ENCODE measurements around the gene CLUH.

CLUH gene

GRCh38 chr17:2711608-2712299, at the start of gene CLUH:
Gene CLUH, minus strand, starts transcription at chr17:2711764. Its CDS starts 103 bp downstream, at chr17:2711661.
- peak; percentile 96 to 97 for DNase-seq (ENCODE audit: low read depth in 2 of 2)

GRCh38 chr17:2758870-2759269, 47.3 kb upstream of the CLUH start:
- no peak for DNase-seq (ENCODE audit: low read depth in 2 of 2)

- no peak for DNase-seq (ENCODE audit: low read depth in 2 of 2)
Measured at GRCh38 chr17:2755891-2756724, 44.5 kb upstream of the CLUH start.

- no peak for DNase-seq (ENCODE audit: low read depth in 2 of 2)
Measured at GRCh38 chr17:2751491-2751890, 39.9 kb upstream of the CLUH start.

- DNase-seq (ENCODE audit: low read depth in 2 of 2), result no peak
Measured at GRCh38 chr17:2750721-2751120, 39.2 kb upstream of the CLUH start.

- DNase-seq (ENCODE audit: low read depth in 2 of 2), result peak; percentile 59 to 66
Measured at GRCh38 chr17:2749784-2750181, 38.2 kb upstream of the CLUH start.

GRCh38 chr17:2749058-2749783, 37.7 kb upstream of the CLUH start, which contains the start of gene CCDC92B:
Gene CCDC92B, minus strand, starts transcription at chr17:2749652. Its CDS starts 14,507 bp downstream, at chr17:2735145.
- DNase-seq (ENCODE audit: low read depth in 2 of 2), result no peak

GRCh38 chr17:2745317-2746037, 33.9 kb upstream of the CLUH start:
- no peak for DNase-seq (ENCODE audit: low read depth in 2 of 2)

- no peak for DNase-seq (ENCODE audit: low read depth in 2 of 2)
Measured at GRCh38 chr17:2737693-2738092, 26.1 kb upstream of the CLUH start.

- no peak for DNase-seq (ENCODE audit: low read depth in 2 of 2)
Measured at GRCh38 chr17:2736956-2737355, 25.4 kb upstream of the CLUH start.

- no peak for DNase-seq (ENCODE audit: low read depth in 2 of 2)
Measured at GRCh38 chr17:2735896-2736295, 24.3 kb upstream of the CLUH start.

- no peak for DNase-seq (ENCODE audit: low read depth in 2 of 2)
Measured at GRCh38 chr17:2734939-2735338, 23.4 kb upstream of the CLUH start.

- no peak for DNase-seq (ENCODE audit: low read depth in 2 of 2)
Measured at GRCh38 chr17:2731807-2732206, 20.2 kb upstream of the CLUH start.

GRCh38 chr17:2730764-2731353, 19.3 kb upstream of the CLUH start:
- DNase-seq (ENCODE audit: low read depth in 2 of 2), result no peak

GRCh38 chr17:2724784-2725164, 13.2 kb upstream of the CLUH start:
- DNase-seq (ENCODE audit: low read depth in 2 of 2), result peak in 1 of 2 donors; percentile 31

- no peak for DNase-seq (ENCODE audit: low read depth in 2 of 2)
Measured at GRCh38 chr17:2723997-2724783, 12.6 kb upstream of the CLUH start.

- DNase-seq (ENCODE audit: low read depth in 2 of 2), result no peak
Measured at GRCh38 chr17:2723505-2723996, 12.0 kb upstream of the CLUH start.

- DNase-seq (ENCODE audit: low read depth in 2 of 2), result no peak
Measured at GRCh38 chr17:2722611-2723010, 11.0 kb upstream of the CLUH start.

- no peak for DNase-seq (ENCODE audit: low read depth in 2 of 2)
Measured at GRCh38 chr17:2721603-2722002, 10.0 kb upstream of the CLUH start.

GRCh38 chr17:2719861-2720260, 8.3 kb upstream of the CLUH start:
- no peak for DNase-seq (ENCODE audit: low read depth in 2 of 2)
